HFF-Myc (cell line): ENCODE measurements around the gene MYO9A.

Experiments used
- DNase-seq: peaks from one replicate; pipeline ENCODE4 v3.0.0-alpha.2; 2011; ENCODE audit warnings: low read depth; ENCODE audit errors: extremely low read depth
- H3K4me3 ChIP-seq: replicated peaks from 2 replicates; pipeline ENCODE4 v1.5.1; 2011; ENCODE audit warnings: low read depth, mild to moderate bottlenecking, control low read depth, low read length
- TF ChIP-seq, protein P1 (sequence below): IDR thresholded peaks from 2 replicates; pipeline ENCODE4 v1.5.1; 2012; ENCODE audit warnings: mild to moderate bottlenecking, low read depth, low read length, control low read depth; ENCODE audit errors: missing control alignments

MYO9A gene

DNA sequence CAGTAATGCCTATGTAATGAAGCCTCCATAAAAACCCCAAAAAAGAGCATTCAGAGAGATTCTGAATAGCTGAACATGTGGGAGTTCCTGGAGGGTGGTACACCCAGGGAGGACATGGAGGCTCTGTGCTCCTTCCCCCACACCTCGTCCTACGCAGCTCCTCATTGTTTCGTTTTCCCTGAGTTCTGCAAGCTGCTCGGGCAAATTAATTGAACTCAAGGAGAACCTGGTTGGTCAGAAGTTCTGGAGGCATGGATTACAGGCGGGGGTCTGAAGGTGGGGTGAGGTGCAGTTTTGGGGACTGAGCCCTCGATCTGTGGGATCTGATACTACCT lies 142.2 kb downstream of the MYO9A start:
- DNase-seq, result no peak
- TF ChIP-seq, protein P1, sequence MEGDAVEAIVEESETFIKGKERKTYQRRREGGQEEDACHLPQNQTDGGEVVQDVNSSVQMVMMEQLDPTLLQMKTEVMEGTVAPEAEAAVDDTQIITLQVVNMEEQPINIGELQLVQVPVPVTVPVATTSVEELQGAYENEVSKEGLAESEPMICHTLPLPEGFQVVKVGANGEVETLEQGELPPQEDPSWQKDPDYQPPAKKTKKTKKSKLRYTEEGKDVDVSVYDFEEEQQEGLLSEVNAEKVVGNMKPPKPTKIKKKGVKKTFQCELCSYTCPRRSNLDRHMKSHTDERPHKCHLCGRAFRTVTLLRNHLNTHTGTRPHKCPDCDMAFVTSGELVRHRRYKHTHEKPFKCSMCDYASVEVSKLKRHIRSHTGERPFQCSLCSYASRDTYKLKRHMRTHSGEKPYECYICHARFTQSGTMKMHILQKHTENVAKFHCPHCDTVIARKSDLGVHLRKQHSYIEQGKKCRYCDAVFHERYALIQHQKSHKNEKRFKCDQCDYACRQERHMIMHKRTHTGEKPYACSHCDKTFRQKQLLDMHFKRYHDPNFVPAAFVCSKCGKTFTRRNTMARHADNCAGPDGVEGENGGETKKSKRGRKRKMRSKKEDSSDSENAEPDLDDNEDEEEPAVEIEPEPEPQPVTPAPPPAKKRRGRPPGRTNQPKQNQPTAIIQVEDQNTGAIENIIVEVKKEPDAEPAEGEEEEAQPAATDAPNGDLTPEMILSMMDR, result no peak
- no peak overlapping the region for H3K4me3 ChIP-seq

DNA sequence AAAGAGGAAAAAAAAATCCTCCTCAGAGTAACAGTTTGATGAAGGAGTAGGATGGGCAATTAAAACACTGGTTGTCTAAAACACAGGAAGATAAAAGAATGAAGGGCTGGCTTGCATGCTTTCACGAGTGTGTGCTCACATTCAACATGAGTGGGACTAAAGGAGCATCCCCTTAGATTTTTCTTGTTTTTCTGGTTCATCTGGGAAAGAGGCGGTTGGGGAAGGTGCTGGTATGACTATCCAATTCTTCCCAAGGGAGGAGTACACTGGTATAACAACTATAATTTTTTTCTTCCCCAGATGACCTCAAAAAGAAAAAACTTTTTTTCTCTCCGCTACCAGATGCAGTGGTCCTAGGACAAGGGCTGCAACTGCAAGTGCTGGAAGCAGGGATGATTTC lies 143.7 kb downstream of the MYO9A start:
- TF ChIP-seq, protein P1, result no peak
- DNase-seq, result no peak
- no peak overlapping the region for H3K4me3 ChIP-seq

DNA sequence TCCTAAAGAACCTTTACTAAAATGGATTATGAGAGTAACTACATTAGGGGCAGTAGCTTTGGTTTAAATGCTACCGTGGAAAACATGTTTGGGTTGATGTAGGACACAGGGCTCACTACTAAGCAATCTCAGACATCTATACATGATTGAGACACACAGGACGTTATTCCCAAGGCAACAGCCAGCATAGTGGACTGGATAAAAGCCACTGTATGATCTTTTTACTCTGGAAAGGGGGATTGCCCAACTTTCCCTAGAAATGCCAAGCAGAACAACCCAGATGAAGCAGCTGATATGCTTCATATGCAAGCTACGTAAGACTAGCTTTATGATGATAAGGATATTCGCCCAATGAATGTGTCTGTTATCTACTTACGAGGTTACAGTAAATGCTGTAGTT lies 144.6 kb downstream of the MYO9A start:
- TF ChIP-seq, protein P1, result no peak
- DNase-seq, result no peak
- no peak overlapping the region for H3K4me3 ChIP-seq

DNA sequence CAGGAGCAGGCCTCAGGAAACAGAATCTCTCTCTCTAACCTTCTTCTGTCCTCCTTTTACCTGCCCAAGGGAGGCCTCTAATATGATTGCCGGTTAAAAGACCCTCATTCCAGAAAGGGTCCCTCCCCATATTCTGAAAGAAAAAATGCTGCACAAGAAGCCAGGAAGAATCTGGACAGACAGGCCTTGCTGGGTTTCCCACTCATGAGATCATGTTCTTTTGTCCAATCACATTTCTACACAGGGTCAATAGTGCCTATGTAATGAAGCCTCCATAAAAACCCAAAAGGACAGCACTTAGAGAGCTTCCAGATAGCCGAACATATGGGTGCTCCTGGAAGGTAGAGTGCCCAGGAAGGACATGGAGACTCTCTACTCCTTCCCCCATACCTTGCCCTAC lies 146.0 kb downstream of the MYO9A start:
- TF ChIP-seq, protein P1, result no peak
- H3K4me3 ChIP-seq, result no peak overlapping the region
- no peak for DNase-seq

DNA sequence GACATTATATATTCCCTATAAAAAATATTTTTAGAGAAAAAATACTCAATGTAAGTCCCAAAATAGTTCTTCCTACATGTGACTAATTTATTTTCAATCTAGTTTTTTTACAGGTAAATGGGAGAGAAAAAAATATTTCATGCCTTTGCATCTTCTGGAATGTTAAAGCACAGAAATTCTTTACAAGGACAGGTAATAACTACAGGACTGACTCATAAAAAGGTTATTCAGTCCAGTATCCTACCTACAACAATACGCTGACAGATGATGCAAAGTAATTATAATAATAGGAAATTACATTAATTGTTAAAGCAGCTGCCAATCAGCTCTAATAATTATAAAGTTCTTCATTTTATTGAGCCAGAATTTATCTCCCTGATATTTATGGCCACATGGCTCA lies 147.5 kb downstream of the MYO9A start:
- no peak for DNase-seq
- H3K4me3 ChIP-seq, result no peak overlapping the region
- TF ChIP-seq, protein P1, result no peak

DNA sequence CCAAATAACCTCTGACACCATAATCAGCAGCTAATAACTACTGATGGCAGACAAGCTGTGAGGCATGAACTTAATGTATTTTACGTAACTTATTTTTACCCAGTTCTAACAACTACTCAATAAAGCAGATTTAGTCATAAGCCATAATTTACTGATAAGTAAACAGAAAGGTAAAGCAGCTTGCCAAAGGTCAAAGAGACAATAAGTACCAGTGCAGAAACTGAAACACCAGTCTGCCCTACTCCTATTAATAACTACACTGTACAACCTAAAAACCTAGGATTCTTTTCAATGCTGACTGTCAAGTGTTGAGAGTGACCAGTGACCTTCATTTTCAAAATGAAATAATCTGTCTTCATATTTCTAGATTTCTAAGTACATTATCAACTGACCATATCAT lies 155.4 kb downstream of the MYO9A start:
- DNase-seq, result no peak
- H3K4me3 ChIP-seq, result no peak overlapping the region
- TF ChIP-seq, protein P1, result no peak

DNA sequence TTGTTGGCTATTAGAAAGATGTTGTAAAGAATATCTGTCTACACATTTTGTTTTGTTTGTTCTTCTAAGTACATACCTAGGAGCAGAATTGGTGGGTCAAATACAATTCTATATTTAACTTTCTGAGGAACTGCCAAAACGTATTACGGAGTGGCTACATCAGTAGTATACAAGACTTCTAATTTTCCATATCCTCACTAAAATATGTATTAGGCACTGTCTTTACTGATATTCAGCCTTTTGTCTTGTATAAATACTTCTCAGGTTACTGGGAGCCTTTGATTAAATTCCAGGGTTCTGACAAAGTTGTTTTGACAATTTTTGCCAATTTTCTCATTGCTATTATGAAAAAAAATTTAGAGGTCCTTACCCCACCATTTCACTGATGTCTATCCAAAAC lies 160.9 kb downstream of the MYO9A start:
- DNase-seq, result no peak
- TF ChIP-seq, protein P1, result no peak
- no peak overlapping the region for H3K4me3 ChIP-seq
